ENCODE measurements around the gene RPL22.

The RPL22 gene

DNA sequence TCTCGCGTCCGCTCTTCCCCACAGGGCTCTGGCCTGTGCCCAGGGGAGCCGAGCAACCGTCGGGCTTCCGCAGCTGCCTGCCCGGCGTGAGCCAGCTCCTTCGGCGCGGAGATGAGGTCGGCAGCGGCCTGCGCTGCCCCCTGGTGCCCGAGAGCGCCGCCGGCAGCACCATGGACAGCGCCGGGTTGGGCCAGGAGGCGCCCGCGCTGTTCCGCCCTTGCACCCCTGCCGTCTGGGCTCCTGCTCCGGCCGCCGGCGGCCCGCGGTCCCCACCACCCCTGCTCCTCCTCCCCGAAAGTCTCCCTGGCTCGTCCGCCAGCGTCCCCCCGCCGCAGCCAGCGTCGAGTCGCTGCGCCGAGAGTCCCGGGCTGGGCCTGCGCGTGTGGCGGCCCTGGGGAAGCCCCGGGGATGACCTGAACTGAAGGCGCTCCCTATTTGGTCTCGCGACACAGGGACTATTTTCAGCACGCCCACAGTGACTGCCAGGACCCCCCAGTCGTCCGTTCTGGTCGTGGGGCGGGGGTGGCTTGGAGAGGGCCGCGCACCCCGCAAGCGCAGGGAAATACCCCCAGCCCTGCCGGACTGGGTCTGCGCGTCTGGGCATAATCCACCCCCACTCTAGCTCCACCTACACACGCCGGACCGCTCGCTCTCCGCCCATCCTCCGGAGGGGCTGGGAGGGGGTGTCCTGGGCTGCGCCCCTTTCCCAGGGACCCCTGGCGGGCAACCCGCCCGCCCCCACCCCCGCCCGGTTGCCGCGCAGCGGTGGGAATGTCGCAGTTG is 45.9 kb upstream of the RPL22 start:
- Mint-ChIP-seq H3K4me3 (no peak overlapping the region), H3K27ac (no peak overlapping the region), H3K27me3 (ENCODE audit: low read depth, poor library complexity) (peaks cover 89% of the 10 kb centered on the region), H3K4me1 (peaks cover 12% of the 10 kb centered on the region), H3K36me3 (ENCODE audit: low read depth) (no peaks in the 10 kb centered on the region), H3K9me3 (no peaks in the 10 kb centered on the region)
- peak; percentile 96 for DNase-seq
- TF ChIP-seq, protein P1, sequence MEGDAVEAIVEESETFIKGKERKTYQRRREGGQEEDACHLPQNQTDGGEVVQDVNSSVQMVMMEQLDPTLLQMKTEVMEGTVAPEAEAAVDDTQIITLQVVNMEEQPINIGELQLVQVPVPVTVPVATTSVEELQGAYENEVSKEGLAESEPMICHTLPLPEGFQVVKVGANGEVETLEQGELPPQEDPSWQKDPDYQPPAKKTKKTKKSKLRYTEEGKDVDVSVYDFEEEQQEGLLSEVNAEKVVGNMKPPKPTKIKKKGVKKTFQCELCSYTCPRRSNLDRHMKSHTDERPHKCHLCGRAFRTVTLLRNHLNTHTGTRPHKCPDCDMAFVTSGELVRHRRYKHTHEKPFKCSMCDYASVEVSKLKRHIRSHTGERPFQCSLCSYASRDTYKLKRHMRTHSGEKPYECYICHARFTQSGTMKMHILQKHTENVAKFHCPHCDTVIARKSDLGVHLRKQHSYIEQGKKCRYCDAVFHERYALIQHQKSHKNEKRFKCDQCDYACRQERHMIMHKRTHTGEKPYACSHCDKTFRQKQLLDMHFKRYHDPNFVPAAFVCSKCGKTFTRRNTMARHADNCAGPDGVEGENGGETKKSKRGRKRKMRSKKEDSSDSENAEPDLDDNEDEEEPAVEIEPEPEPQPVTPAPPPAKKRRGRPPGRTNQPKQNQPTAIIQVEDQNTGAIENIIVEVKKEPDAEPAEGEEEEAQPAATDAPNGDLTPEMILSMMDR (IDR thresholded peaks at IDR 0.05): peak; percentile 56

DNA sequence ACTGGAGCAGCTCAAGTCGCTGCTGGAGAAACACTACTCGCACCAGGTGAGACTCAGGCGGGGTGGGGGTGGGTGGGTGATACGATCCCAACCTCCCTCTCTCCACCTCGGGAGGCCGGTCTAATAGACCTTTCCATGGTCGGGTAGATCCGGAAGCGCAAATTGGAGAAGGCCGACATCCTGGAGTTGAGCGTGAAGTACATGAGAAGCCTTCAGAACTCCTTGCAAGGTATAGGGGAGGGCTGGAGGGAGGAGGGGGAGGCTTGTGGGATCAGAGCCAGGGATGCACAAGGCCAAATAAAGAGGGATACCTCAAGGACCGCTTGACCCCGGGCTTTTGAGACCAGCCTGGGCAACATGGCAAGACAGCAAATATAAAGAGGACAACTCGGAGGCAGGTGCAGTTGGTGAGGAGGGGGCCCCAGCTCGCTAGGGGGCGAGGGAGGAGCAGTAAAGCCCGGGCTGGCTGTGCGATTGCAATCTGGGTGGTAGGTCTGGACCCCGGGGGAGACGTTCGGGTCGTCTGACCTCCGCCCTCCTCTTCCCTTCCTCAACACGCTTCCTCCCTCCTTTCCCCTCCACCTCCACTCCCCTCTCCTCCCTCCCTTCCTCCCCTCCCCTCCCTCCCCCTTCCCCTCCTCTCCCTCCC is 45.1 kb upstream of the RPL22 start:
- H3K27ac Mint-ChIP-seq: no peak overlapping the region
- H3K4me3 Mint-ChIP-seq: no peak overlapping the region
- no peaks in the 10 kb centered on the region for H3K36me3 Mint-ChIP-seq (ENCODE audit: low read depth)
- peaks cover 91% of the 10 kb centered on the region for H3K27me3 Mint-ChIP-seq (ENCODE audit: low read depth, poor library complexity)
- peaks cover 12% of the 10 kb centered on the region for H3K4me1 Mint-ChIP-seq
- DNase-seq: no peak
- H3K9me3 Mint-ChIP-seq: no peaks in the 10 kb centered on the region
- TF ChIP-seq, protein P1 (IDR thresholded peaks at IDR 0.05): no peak

DNA sequence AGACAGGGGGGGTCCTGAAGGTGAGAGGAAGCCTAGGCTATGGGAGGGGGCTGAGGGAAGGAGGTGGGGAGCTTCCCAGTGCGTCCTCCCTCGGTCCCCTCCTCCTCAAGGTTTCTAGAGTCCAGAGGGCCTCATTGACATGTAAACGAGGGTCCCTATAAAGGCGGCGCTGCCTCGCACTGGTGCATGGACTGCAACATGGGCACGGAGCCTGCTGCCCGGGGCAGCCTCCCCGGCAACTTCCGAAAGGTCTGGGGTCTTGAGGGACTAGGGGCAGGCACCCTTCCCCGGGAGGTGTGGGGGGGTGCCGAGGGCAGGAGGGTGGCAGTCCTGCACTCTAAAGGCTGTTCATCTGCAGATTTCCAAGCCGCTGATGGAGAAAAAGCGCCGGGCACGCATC is 44.6 kb upstream of the RPL22 start, which contains the start of gene HES3:
Gene HES3, plus strand, starts transcription at position 187 of the 400 bp plus-strand sequence. Its CDS starts 187 bp downstream, at position 374.
- H3K4me1 Mint-ChIP-seq: peaks cover 18% of the 10 kb centered on the region
- no peak within 1 kb of the TSS for H3K4me3 Mint-ChIP-seq
- TF ChIP-seq, protein P1 (IDR thresholded peaks at IDR 0.05): no peak
- no peaks in the 10 kb centered on the region for H3K36me3 Mint-ChIP-seq (ENCODE audit: low read depth)
- peaks cover 95% of the 10 kb centered on the region for H3K27me3 Mint-ChIP-seq (ENCODE audit: low read depth, poor library complexity)
- no peaks in the 10 kb centered on the region for H3K9me3 Mint-ChIP-seq
- DNase-seq: no peak
- no peak within 1 kb of the TSS for H3K27ac Mint-ChIP-seq

DNA sequence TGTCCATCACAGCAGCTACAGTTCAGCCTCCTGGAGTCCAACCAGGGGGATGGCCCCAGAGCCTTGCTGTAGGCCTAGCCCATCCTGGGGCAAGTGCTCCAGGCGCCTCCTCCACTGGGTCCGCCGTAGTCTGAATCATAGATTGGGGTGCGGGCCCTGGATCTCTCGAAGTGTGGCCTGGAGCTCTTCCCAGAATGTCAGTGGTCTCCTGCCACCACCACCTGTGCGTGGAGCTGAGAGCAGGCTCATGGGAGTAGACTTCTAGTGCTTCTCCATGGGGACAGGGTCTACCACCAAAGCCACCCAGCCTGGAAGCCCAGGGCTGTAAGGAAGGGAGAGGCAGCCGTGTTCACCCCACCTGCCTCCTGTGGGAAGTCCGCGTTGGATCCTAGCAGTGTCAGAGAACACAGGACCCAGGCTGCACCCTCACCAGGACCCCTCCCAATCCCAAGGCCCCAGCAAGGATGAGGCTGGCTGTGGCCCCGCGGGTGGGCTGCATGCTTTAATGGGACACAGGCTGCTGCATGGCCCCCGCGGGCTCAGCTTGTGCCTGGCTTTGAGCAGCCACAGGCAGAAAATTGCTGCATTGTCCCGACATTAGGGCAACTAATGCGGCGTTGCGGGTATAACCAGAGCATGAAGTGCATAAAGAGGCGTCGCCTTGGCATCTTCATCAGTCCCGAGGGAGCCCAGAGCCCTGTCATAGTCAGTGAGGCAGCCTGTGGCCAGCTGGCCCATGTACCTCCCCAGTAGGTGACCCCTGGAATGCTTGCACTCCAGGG is 43.8 kb upstream of the RPL22 start:
- Mint-ChIP-seq H3K27ac (no peak overlapping the region), H3K4me1 (peaks cover 20% of the 10 kb centered on the region), H3K36me3 (ENCODE audit: low read depth) (no peaks in the 10 kb centered on the region), H3K27me3 (ENCODE audit: low read depth, poor library complexity) (peaks cover 95% of the 10 kb centered on the region), H3K4me3 (no peak overlapping the region), H3K9me3 (no peaks in the 10 kb centered on the region)
- TF ChIP-seq, protein P1 (IDR thresholded peaks at IDR 0.05): no peak
- no peak for DNase-seq

DNA sequence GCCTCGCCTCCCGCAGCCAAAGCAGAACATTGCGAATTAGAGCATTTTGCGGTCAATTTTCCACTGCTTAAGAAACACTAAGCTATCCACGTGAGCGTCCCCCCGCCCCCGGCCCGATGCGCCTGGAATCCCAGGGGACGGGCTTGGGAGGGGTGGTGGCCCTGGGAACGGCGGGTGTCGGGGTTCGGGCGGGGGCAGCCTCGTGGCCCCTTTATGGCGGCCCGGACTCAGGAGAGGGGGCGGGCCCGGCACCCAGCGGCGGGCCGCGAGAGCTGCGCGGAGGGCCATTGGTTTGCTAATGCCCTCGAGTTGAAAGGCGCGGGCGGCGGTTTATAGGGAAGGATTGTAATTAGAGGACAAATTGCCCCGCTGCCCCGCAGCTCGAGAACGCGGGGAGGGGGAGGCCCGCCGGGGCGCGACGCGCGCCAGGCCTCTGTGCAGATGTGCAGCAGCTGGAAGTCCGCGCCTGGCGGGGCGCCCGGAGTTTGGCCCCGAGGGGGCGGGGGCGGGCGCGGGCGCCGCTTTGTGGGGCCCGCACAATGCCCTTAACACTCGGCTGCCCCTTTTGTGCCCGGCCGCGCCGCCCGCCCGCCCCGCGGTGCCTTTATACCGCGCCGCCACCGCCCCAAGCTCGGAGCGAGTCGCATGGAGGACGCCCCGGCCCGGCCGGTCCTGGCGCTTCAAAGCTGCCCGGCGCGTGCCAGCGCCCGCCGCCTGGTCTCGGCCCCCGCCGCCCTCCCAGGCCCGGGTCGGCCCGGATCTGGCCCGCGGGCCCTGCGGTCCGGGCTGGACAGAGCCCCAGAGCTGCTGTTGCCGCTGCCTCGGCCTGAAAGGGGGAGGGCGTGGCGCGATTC is 42.7 kb upstream of the RPL22 start:
- no peaks in the 10 kb centered on the region for H3K36me3 Mint-ChIP-seq (ENCODE audit: low read depth)
- peaks cover 93% of the 10 kb centered on the region for H3K27me3 Mint-ChIP-seq (ENCODE audit: low read depth, poor library complexity)
- peak; percentile 48 for DNase-seq
- peaks cover 20% of the 10 kb centered on the region for H3K4me1 Mint-ChIP-seq
- peak overlapping the region; percentile 61 for H3K4me3 Mint-ChIP-seq
- H3K27ac Mint-ChIP-seq: no peak overlapping the region
- H3K9me3 Mint-ChIP-seq: no peaks in the 10 kb centered on the region
- TF ChIP-seq, protein P1 (IDR thresholded peaks at IDR 0.05): no peak

Measured in nephron progenitor cell (in vitro differentiated cells).